SK-N-SH treated with all-trans-retinoic acid at 6 μM for 48 hours (cell line): Measurements from ENCODE around the gene CFAP100.

Source experiments
- ATAC-seq: fragments of 200-7000 bp; cut with Tn5 transposase; 3 replicates; pipeline ENCODE4 v1.9.1; 2020; ENCODE audit warnings: mild to moderate bottlenecking, moderate library complexity
- ARNTL ChIP-seq: fragments of 450-650 bp; formaldehyde crosslinking; IDR thresholded peaks from 2 replicates; pipeline ENCODE4 v1.5.0; 2020; ENCODE audit warnings: low read depth, mild to moderate bottlenecking, moderate library complexity, borderline replicate concordance
- BACH2 ChIP-seq: fragments of 250-450 bp; sonication (Bioruptor Pico); IDR thresholded peaks from 2 replicates; pipeline ENCODE4 v1.9.0; 2021; ENCODE audit warnings: mild to moderate bottlenecking, borderline replicate concordance
- CREB5 ChIP-seq: fragments of 250-450 bp; sonication (Bioruptor Pico); IDR thresholded peaks from 2 replicates; pipeline ENCODE4 v1.5.1; 2020; ENCODE audit warnings: low read depth, mild to moderate bottlenecking, moderate library complexity
- CSRNP3 ChIP-seq: fragments of 250-450 bp; sonication (Bioruptor Pico); IDR thresholded peaks from 2 replicates; pipeline ENCODE4 v1.5.1; 2021; ENCODE audit warnings: mild to moderate bottlenecking, moderate library complexity
- ESRRG ChIP-seq: fragments of 250-450 bp; sonication (Bioruptor Pico); IDR thresholded peaks from 2 replicates; pipeline ENCODE4 v1.6.1; 2021; ENCODE audit warnings: mild to moderate bottlenecking
- OSR1 ChIP-seq: fragments of 250-450 bp; sonication (Bioruptor Pico); IDR thresholded peaks from 2 replicates; pipeline ENCODE4 v1.8.0; 2022; ENCODE audit warnings: moderate library complexity, mild to moderate bottlenecking, inconsistent platforms
- PATZ1 ChIP-seq: fragments of 250-450 bp; sonication (Bioruptor Pico); IDR thresholded peaks from 2 replicates; pipeline ENCODE4 v1.8.0; 2020; ENCODE audit warnings: mild to moderate bottlenecking, moderate library complexity, borderline replicate concordance
- POU6F1 ChIP-seq: fragments of 250-450 bp; sonication (Bioruptor Pico); IDR thresholded peaks from 2 replicates; pipeline ENCODE4 v1.8.0; 2021; ENCODE audit warnings: low read depth, mild to moderate bottlenecking, moderate library complexity, borderline replicate concordance
- PPARA ChIP-seq: fragments of 250-450 bp; sonication (Bioruptor Pico); IDR thresholded peaks from 2 replicates; pipeline ENCODE4 v1.5.0; 2020; ENCODE audit warnings: mild to moderate bottlenecking, borderline replicate concordance
- SNAI2 ChIP-seq: fragments of 250-450 bp; sonication (Bioruptor Pico); IDR thresholded peaks from 2 replicates; pipeline ENCODE4 v1.5.0; 2020; ENCODE audit warnings: mild to moderate bottlenecking, moderate library complexity
- TCF4 ChIP-seq: fragments of 250-450 bp; sonication (Bioruptor Pico); IDR thresholded peaks from 2 replicates; pipeline ENCODE4 v1.8.0; 2021; ENCODE audit warnings: mild to moderate bottlenecking, moderate library complexity, borderline replicate concordance
- TSHZ2 ChIP-seq: fragments of 250-450 bp; sonication (Bioruptor Pico); IDR thresholded peaks from 2 replicates; pipeline ENCODE4 v1.5.0; 2020; ENCODE audit warnings: mild to moderate bottlenecking, moderate library complexity
- ZC3H10 ChIP-seq: fragments of 250-450 bp; sonication (Bioruptor Pico); IDR thresholded peaks from 2 replicates; pipeline ENCODE4 v1.5.1; 2021; ENCODE audit warnings: mild to moderate bottlenecking, moderate library complexity
- ZFP3 ChIP-seq: fragments of 250-450 bp; sonication (Bioruptor Pico); IDR thresholded peaks from 2 replicates; pipeline ENCODE4 v1.5.0; 2020; ENCODE audit warnings: mild to moderate bottlenecking, moderate library complexity
- ZFP30 ChIP-seq: fragments of 450-650 bp; formaldehyde crosslinking; IDR thresholded peaks from 2 replicates; pipeline ENCODE4 v1.5.0; 2022; ENCODE audit warnings: mild to moderate bottlenecking, moderate library complexity
- ZNF565 ChIP-seq: fragments of 450-650 bp; formaldehyde crosslinking; conservative IDR thresholded peaks from 2 replicates; pipeline ENCODE4 v1.5.0; 2020; ENCODE audit warnings: low read depth, mild to moderate bottlenecking, moderate library complexity

Gene CFAP100

GRCh38 chr3:126479642-126480041 lies 84.9 kb downstream of the CFAP100 start (continued):
- no peak for TF ChIP-seq SNAI2 (CRISPR knock-in tag)

GRCh38 chr3:126480206-126480605 lies 85.5 kb downstream of the CFAP100 start:
- no peak for ATAC-seq
- TF ChIP-seq POU6F1 (CRISPR knock-in tag), result no peak
- TF ChIP-seq, all 23 proteins: peak for 0

GRCh38 chr3:126480861-126481260 lies 86.2 kb downstream of the CFAP100 start:
- ATAC-seq, result no peak
- TF ChIP-seq ZFP30 (CRISPR knock-in tag) (no peak), OSR1 (CRISPR knock-in tag) (no peak), PATZ1 (CRISPR knock-in tag) (no peak), CSRNP3 (CRISPR knock-in tag) (no peak), ARNTL (CRISPR knock-in tag) (no peak), PPARA (CRISPR knock-in tag) (no peak), BACH2 (no peak), POU6F1 (CRISPR knock-in tag) (no peak), CREB5 (CRISPR knock-in tag) (no peak), TCF4 (CRISPR knock-in tag) (no peak), ZFP3 (no peak), TSHZ2 (CRISPR knock-in tag) (no peak), ZNF565 (CRISPR knock-in tag) (no peak), ZC3H10 (CRISPR knock-in tag) (no peak)
- TF ChIP-seq, all 23 proteins: peak for 0

- ATAC-seq, result peak; percentile 61
- TF ChIP-seq CSRNP3 (CRISPR knock-in tag) (no peak), PATZ1 (CRISPR knock-in tag) (no peak), ESRRG (no peak), TSHZ2 (CRISPR knock-in tag) (no peak)
Measured at GRCh38 chr3:126481808-126482502, 87.2 kb downstream of the CFAP100 start.
